Esophagus muscularis mucosa (tissue), 3 donors: ENCODE results near the gene EPHA4.

Experiments used
- CTCF ChIP-seq, 3 experiments: fragments of 200-600 bp in 2 of 3; fragments of 450-650 bp in 1 of 3; sonication (generic) in 2 of 3; IDR thresholded peaks; one replicate each; pipeline ENCODE4 v1.5.1; 2017 to 2019; ENCODE audit warnings: antibody characterized with exemption in 3 of 3, mild to moderate bottlenecking in 2 of 3, moderate library complexity in 1 of 3
- EP300 ChIP-seq: sonication (generic); formaldehyde crosslinking; IDR thresholded peaks from one replicate; pipeline ENCODE4 v1.6.1; 2017; ENCODE audit warnings: antibody characterized with exemption

- TF ChIP-seq CTCF (IDR thresholded peaks at IDR 0.05) = no peak
- no peak for TF ChIP-seq EP300
Observed at GRCh38 chr2:221380062-221380461, 192.0 kb downstream of the EPHA4 start.
